HG03457 (cell line): ENCODE measurements around the gene SLC30A7.
"Not testable (repeated sequence)": the region's sequence is repeated elsewhere in the genome, so short reads cannot be mapped to it uniquely, and the experiment has no call there.

Source experiments
- ATAC-seq: cut with Tn5 transposase; IDR thresholded peaks from one replicate; pipeline ENCODE4 v1.9.1; 2021; ENCODE audit warnings: moderate number of reproducible peaks; ENCODE audit not compliant: unreplicated experiment

Gene SLC30A7

GRCh38 chr1:100895540-100896480 is at the start of gene SLC30A7:
Gene SLC30A7, plus strand, starts transcription at chr1:100896090. Its CDS starts 173 bp downstream, at chr1:100896263.
- ATAC-seq, result peak; percentile 65

- no peak for ATAC-seq
Observed at GRCh38 chr1:100847361-100848082, 48.4 kb upstream of the SLC30A7 start.

GRCh38 chr1:100851726-100852125 is 44.2 kb upstream of the SLC30A7 start:
- no peak for ATAC-seq

GRCh38 chr1:100852976-100853375 is 42.9 kb upstream of the SLC30A7 start:
- no peak for ATAC-seq

- not testable (repeated sequence) for ATAC-seq
Observed at GRCh38 chr1:100855116-100855515, 40.8 kb upstream of the SLC30A7 start.

GRCh38 chr1:100860397-100860991 is 35.4 kb upstream of the SLC30A7 start:
- no peak for ATAC-seq

- no peak for ATAC-seq
Observed at GRCh38 chr1:100861379-100861778, 34.5 kb upstream of the SLC30A7 start.

GRCh38 chr1:100862591-100862990 is 33.3 kb upstream of the SLC30A7 start:
- no peak for ATAC-seq

GRCh38 chr1:100866041-100866900 is 29.6 kb upstream of the SLC30A7 start:
- ATAC-seq, result peak; percentile 53

GRCh38 chr1:100866901-100867206 is 29.0 kb upstream of the SLC30A7 start:
- ATAC-seq, result no peak

GRCh38 chr1:100868364-100868995 is 27.4 kb upstream of the SLC30A7 start:
- ATAC-seq, result no peak

GRCh38 chr1:100869996-100870395 is 25.9 kb upstream of the SLC30A7 start:
- ATAC-seq, result no peak

- no peak for ATAC-seq
Observed at GRCh38 chr1:100874433-100874832, 21.5 kb upstream of the SLC30A7 start.

- no peak for ATAC-seq
Observed at GRCh38 chr1:100875228-100875627, 20.7 kb upstream of the SLC30A7 start.

GRCh38 chr1:100876291-100876690 is 19.6 kb upstream of the SLC30A7 start:
- ATAC-seq, result no peak

- ATAC-seq, result no peak
Observed at GRCh38 chr1:100879422-100879821, 16.5 kb upstream of the SLC30A7 start.

- ATAC-seq, result no peak
Observed at GRCh38 chr1:100881687-100882086, 14.2 kb upstream of the SLC30A7 start.

GRCh38 chr1:100882698-100883097 is 13.2 kb upstream of the SLC30A7 start:
- ATAC-seq, result no peak

GRCh38 chr1:100883963-100884362 is 11.9 kb upstream of the SLC30A7 start:
- no peak for ATAC-seq

- not testable (repeated sequence) for ATAC-seq
Observed at GRCh38 chr1:100889007-100889406, 6.9 kb upstream of the SLC30A7 start.
